Measurements from ENCODE around the gene RASD1.

RASD1 gene

DNA sequence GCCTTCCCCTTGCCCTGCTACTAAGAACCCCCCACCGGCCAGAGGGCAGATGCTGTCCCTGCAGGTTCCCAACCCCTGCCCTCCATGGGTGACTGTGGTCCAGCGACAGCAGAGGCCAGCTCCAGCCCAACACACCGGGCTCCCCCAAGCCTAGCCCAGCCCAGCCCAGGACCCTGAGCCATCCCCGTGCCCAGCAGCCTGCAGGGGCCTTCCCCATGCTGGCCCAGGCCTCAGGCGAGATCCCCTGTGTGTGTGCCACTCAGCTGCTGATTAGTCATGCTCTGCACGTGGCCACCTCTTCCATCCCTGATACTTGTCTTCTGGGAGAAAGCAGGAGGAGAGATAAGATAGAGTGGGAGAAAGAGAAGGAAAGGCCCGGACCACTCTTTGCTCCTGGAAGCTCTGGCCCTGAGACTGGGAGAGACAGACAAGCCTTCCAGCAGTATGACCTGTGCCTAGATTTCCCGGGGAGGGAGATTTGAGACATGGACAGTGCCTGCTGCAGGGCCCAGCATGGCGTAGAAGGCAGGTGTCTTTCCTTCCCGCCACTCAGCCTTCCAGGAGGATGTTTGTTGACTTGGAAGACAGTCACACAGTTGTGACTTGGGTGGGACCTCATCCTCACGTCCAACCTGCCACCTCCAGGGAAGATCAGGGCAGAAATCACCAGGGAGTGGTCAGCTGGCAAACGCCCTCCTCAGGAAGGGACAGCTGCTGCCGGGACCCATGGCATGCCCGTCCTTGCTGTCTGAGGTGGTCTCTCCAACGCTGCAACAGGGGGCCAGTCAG is 41.3 kb upstream of the RASD1 start:
- no peak for TF ChIP-seq JUND (IDR thresholded peaks at IDR 0.05; ENCODE audit: low read depth)
- in situ Hi-C loops (cut with HindIII; ENCODE audit: low pct_unique_long_range_greater_than_20kb, low sequenced_read_pairs) = no loop called here
- DNase-seq (ENCODE audit: low read depth in 1 of 2, low spot score in 1 of 2) = no peak

DNA sequence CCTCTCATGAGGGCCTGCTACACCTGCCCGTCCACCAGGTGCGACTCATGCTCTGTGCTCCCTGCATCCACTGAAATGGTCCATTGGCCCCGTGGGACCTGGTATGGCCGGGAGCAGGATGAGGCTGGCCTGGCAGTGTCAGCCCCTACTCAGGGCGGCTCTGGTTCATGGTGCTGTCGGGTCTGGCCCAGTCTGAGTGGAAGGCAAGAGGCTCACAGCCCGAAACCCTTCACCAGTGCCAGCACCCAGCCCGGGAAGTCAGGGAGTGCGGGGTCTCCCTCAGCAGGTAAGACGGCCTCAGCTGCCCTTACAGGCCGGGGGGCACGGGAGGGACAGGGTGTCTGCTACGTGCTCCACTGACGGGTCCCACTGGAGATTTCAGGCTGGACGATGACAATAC is 40.5 kb upstream of the RASD1 start:
- no peak for DNase-seq (ENCODE audit: low read depth in 1 of 2, low spot score in 1 of 2)
- in situ Hi-C loops (cut with HindIII; ENCODE audit: low pct_unique_long_range_greater_than_20kb, low sequenced_read_pairs) = no loop called here
- no peak for TF ChIP-seq JUND (IDR thresholded peaks at IDR 0.05; ENCODE audit: low read depth)

DNA sequence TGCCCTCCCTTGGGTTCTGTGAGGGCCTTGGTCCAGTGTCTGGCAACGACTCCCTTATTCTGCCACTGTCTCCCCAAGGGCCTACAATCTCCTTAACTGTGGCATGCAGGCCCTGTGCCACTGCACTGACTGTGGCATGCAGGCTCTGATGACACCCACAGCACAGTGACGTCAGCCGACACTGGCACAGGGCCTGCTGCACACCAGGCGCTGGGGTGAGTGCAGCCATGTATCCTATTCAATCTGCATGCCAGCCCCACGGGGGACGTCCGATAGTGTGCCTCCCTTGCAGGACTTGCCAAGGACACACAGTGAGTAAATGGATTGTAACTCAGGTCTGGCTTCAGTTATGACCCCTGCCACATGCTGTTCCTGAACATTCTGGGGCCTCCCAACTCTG is 39.8 kb upstream of the RASD1 start:
- DNase-seq (ENCODE audit: low read depth in 1 of 2, low spot score in 1 of 2) = peak in 1 of 2 experiments; percentile 22

DNA sequence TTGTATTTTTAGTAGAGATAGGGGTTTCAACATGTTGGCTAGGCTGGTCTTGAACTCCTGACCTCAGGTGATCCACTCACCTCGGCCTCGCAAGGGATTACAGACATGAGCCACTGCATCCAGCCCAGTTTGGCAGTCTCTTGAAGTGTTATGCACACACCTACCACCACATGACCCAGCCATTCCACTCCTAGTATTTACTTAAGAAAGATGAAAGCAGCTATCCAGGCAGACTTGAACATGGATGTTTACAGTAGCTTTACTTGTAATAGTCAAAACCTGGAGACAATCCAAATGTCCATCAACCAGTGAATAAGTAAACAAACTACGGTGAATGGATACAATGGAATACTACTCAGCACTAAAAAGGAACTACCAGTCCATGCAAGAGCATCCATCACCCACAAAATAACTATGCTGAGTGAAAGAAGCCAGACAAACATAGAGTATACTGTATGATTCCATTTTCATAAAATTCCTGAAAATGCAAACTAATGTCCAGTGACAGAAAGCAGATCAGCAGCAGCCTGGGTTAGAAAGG is 37.8 kb upstream of the RASD1 start:
- TF ChIP-seq JUND (IDR thresholded peaks at IDR 0.05; ENCODE audit: low read depth) = no peak
- in situ Hi-C loops (cut with HindIII; ENCODE audit: low pct_unique_long_range_greater_than_20kb, low sequenced_read_pairs) = no loop called here
- peak in 1 of 2 experiments; percentile 78 for DNase-seq (ENCODE audit: low read depth in 1 of 2, low spot score in 1 of 2)

More for the DNA sequence above, 39.8 kb upstream of the RASD1 start:
- TF ChIP-seq JUND (IDR thresholded peaks at IDR 0.05; ENCODE audit: low read depth) = no peak
- in situ Hi-C loops (cut with HindIII; ENCODE audit: low pct_unique_long_range_greater_than_20kb, low sequenced_read_pairs) = no loop called here

DNA sequence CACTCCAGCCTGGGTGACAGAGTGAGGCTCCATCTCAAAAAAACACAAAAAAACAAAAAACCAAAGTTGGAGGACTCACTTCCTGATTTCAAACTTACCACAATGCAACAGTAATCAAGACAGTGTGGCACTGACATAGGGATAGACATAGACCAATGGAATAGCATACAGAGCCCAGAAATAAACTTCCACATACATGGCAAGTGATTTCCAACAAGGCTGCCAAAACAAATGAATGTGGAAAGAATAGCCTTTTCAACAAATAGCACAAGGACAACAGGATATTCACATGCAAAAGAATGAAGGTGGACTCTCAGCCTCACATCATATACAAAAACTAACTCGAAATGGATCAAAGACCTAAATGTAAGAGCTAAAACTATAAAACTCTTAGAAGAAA is 36.8 kb upstream of the RASD1 start:
- TF ChIP-seq JUND (IDR thresholded peaks at IDR 0.05; ENCODE audit: low read depth) = no peak
- in situ Hi-C loops (cut with HindIII; ENCODE audit: low pct_unique_long_range_greater_than_20kb, low sequenced_read_pairs) = no loop called here
- DNase-seq (ENCODE audit: low read depth in 1 of 2, low spot score in 1 of 2) = no peak

DNA sequence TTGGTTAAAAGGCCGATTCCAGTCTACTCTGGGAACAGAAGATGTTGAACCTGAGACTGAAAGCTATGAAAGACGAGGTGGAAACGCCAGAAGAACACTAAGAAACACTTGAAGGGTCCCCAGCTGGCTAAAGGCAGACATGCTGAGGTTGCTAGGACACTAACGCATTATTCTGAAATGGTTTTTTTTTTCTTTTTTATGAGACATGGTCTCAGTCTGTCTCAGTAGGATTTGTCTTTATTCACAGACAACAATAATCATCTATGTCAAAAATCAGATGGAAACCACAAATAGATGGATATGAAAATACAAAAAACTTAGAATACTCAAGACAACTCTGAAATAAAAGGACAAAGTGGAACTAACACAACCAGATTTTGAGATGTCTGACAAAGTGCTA is 35.0 kb upstream of the RASD1 start:
- in situ Hi-C loops (cut with HindIII; ENCODE audit: low pct_unique_long_range_greater_than_20kb, low sequenced_read_pairs) = no loop called here
- DNase-seq (ENCODE audit: low read depth in 1 of 2, low spot score in 1 of 2) = no peak
- no peak for TF ChIP-seq JUND (IDR thresholded peaks at IDR 0.05; ENCODE audit: low read depth)

DNA sequence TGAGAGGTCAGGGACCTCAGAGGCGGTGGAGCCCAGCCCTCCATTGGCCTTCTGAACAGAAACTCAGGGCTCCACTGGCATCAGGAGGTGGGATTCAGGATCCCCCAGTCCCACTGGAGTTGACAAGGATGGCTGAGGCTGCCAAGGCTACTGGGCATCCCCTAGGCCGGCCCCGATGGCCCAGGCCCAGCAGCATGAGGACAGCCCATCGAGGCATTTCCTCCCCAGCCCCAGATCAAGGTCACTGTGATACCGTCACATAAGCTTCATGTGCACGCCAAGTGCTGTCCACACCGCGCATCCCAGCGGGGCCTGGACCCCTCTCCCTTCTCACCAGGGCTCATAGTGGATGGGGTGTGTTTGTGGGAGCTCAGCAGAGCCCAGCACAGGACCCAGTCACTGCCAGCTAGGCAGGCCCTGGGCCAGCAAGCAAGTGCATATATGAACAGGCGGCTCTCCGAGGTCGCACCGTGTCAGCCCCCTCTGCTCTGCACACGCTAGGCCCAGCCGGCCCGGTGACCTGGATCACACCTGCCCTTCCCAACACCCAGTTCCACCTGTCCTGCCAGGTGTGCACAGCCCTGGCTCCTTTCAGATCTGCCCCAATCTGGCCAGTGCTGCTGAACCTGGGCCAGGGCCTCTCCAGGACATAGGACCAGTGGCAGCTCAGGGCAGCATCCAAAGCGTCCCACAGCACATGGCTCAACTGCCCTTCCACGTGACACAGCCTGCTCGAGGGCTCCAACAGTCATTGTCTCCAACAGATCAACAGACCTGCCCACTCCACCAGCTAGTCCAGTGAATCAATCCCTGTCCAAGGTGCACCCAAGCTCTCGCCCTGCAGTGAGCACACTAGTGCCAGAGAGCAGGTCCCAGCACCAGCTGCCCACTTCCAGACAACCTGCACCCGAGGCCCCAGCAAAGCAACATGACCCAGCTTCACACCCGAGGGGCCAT is 32.8 kb upstream of the RASD1 start:
- no peak for TF ChIP-seq JUND (IDR thresholded peaks at IDR 0.05; ENCODE audit: low read depth)

DNA sequence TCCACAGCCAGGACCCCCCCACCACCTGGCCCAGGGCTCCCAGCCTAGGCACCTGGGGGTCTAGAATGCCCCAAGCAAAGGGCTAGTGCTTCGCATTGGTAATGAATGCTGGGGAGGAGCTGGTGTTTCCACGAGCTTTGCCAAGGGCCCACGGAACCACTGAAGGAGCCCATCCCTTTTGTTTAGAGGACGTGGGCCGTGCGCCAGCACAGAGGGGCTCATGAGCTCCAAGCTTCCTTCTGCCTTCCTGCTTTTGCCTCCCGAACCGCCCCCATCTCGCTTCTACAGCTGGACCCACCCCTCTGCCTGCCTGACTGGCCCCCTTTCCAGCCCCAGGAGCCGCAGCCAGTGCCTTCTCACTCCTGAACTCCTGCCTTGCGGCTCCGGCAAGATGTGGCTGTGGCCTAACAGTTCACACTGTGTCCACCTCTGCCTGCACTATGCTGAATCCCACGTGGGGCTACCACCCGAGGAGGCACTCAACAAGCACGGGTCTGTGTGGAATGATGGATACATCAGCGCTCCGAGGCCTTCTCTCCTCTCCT is 31.8 kb upstream of the RASD1 start:
- no peak for TF ChIP-seq JUND (IDR thresholded peaks at IDR 0.05; ENCODE audit: low read depth)
- no peak for DNase-seq (ENCODE audit: low read depth in 1 of 2, low spot score in 1 of 2)
- in situ Hi-C loops (cut with HindIII; ENCODE audit: low pct_unique_long_range_greater_than_20kb, low sequenced_read_pairs) = no loop called here

More for the DNA sequence above, 32.8 kb upstream of the RASD1 start:
- in situ Hi-C loops (cut with HindIII; ENCODE audit: low pct_unique_long_range_greater_than_20kb, low sequenced_read_pairs) = no loop called here
- DNase-seq (ENCODE audit: low read depth in 1 of 2, low spot score in 1 of 2) = peak in 1 of 2 experiments; percentile 4

DNA sequence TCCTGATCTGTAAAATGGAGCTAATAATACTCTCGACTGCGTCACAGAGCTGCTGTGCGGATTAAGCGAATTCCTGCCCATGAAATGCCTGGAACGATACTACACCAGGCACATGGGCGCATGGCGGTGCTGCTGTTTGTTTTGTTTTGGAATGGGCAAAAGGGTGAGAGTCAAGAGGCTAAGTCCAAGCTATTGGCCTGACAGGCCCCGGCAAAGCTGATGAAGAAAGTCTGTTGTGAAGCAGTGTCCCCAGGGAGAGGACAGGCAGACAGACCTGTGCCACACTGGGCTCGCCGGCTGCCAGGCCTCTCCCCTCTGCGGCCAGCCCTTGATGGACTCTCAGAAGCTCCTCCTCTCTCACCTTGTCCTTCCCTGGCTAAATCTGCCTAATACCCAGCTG is 31.3 kb upstream of the RASD1 start:
- no peak for TF ChIP-seq JUND (IDR thresholded peaks at IDR 0.05; ENCODE audit: low read depth)
- DNase-seq (ENCODE audit: low read depth in 1 of 2, low spot score in 1 of 2) = no peak
- in situ Hi-C loops (cut with HindIII; ENCODE audit: low pct_unique_long_range_greater_than_20kb, low sequenced_read_pairs) = no loop called here

DNA sequence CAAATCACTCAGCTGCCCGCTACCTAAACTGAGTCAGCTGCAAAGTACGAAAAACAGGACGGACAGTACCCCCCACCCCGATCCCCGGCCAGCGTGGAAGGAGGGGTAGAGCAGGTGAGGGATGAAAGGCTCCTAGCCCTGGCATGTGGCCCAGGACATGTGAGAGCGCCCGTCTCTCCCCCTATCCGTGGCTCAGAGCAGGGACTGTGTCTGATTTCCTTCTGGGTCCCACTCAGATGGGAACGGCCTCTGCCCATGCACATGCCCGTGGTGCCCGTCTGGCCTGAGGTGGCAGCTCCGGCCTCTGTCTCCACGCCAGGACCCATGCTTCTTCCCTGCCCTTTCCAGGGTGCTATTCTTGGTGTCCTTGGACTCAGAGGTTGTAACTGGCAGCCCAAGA is 30.2 kb upstream of the RASD1 start:
- DNase-seq (ENCODE audit: low read depth in 1 of 2, low spot score in 1 of 2) = no peak
- in situ Hi-C loops (cut with HindIII; ENCODE audit: low pct_unique_long_range_greater_than_20kb, low sequenced_read_pairs) = no loop called here
- TF ChIP-seq JUND (IDR thresholded peaks at IDR 0.05; ENCODE audit: low read depth) = no peak

DNA sequence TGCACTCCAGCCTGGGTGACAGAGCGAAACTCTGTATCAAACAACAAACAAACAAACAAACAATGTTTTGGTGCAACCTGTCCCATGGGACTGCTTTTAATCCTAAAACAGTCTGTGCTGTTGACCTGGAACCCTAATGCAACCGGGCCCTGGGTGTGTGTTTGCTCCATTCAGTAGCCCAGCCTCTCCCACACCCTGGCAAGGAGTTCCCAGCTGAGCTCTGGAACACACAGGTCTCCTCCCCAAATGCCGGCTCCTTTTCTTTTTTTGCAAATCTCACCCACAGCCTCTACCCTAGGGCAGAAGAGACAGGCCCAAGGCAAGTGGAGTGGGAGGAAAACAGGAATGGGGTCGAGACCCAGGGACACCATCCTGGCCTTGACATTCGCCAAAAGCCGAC is 29.8 kb upstream of the RASD1 start:
- DNase-seq (ENCODE audit: low read depth in 1 of 2, low spot score in 1 of 2) = no peak
- in situ Hi-C loops (cut with HindIII; ENCODE audit: low pct_unique_long_range_greater_than_20kb, low sequenced_read_pairs) = no loop called here
- no peak for TF ChIP-seq JUND (IDR thresholded peaks at IDR 0.05; ENCODE audit: low read depth)

DNA sequence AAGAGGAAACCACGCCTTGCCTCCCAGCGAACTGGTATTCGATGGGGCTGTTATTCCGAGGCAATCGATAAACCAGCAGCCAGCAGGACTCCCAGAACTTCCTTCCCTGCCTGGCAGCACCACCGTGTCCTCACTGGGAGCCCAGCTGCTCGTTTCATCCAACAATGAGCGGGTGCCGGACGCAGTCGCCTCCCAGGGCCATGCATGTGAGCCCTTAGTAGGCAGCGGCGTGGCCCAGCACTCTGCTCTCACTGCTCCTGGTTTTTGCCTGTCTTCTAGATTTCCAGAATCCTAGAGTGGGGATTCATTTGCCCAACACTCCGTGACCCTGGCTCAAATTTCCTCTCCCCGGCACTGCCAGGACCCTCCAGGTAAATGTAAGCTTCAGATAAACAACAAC is 29.1 kb upstream of the RASD1 start:
- TF ChIP-seq JUND (IDR thresholded peaks at IDR 0.05; ENCODE audit: low read depth) = no peak
- DNase-seq (ENCODE audit: low read depth in 1 of 2, low spot score in 1 of 2) = no peak
- in situ Hi-C loops (cut with HindIII; ENCODE audit: low pct_unique_long_range_greater_than_20kb, low sequenced_read_pairs) = no loop called here

Data from T47D (cell line).